Retinal pigment epithelial cell (primary cell): Measurements from ENCODE around the gene ATG4C.

Experiments used
- DNase-seq: peaks from one replicate; pipeline ENCODE4 v3.0.0-alpha.2; 2010; ENCODE audit warnings: low read depth
- H3K4me3 ChIP-seq: 2 replicates; pipeline ENCODE4 v1.5.1; 2011; ENCODE audit warnings: mild to moderate bottlenecking, low read length, control low read depth, moderate library complexity
- CTCF ChIP-seq: conservative IDR thresholded peaks from 2 replicates; pipeline ENCODE4 v1.5.1; 2011; ENCODE audit warnings: low read depth, low read length, control low read depth, inconsistent platforms

The ATG4C gene

GRCh38 chr1:62887799-62888507 lies 104.0 kb downstream of the ATG4C start:
- TF ChIP-seq CTCF, result no peak
- H3K4me3 ChIP-seq, result no peak overlapping the region
- no peak for DNase-seq

GRCh38 chr1:62891956-62892562 lies 108.1 kb downstream of the ATG4C start:
- DNase-seq, result no peak
- no peak for TF ChIP-seq CTCF
- H3K4me3 ChIP-seq, result no peak overlapping the region

GRCh38 chr1:62897788-62898187 lies 113.9 kb downstream of the ATG4C start:
- H3K4me3 ChIP-seq, result no peak overlapping the region
- no peak for TF ChIP-seq CTCF
- no peak for DNase-seq

- no peak for TF ChIP-seq CTCF
- no peak overlapping the region for H3K4me3 ChIP-seq
- DNase-seq, result no peak
These were observed 116.6 kb downstream of the ATG4C start for GRCh38 chr1:62900566-62900965.

GRCh38 chr1:62901650-62902049 lies 117.7 kb downstream of the ATG4C start:
- DNase-seq, result no peak
- H3K4me3 ChIP-seq, result no peak overlapping the region
- no peak for TF ChIP-seq CTCF

- H3K4me3 ChIP-seq, result no peak overlapping the region
- no peak for DNase-seq
- no peak for TF ChIP-seq CTCF
These were observed 119.6 kb downstream of the ATG4C start for GRCh38 chr1:62903522-62903921.
